H1 (cell line): ENCODE data around the gene CRHR2. TPM values are rescaled to one million over a fixed set of nuclear protein-coding genes. Genes with fewer than 3 reads are reported as not detected.

Experiments
- E2F6 ChIP-seq: IDR thresholded peaks from 2 replicates; pipeline ENCODE4 v1.6.1; 2012; ENCODE audit warnings: inconsistent platforms
- polyA plus RNA-seq, 7 experiments: library from polyadenylated mRNA; depleted of rRNA in 3 of 7; stranded (reverse) in 5 of 7; unstranded in 2 of 7; fragments of >200 nt in 5 of 7; fragments of 200-250 nt in 2 of 7; gene quantifications; 1 replicate in 5 of 7; 2 replicates in 1 of 7; 4 replicates in 1 of 7; pipeline versions ENCODE4 v1.2.1 to v1.2.3, GENCODE V29; 2011 to 2013; ENCODE audit warnings: missing spikeins in 2 of 7, mixed read lengths in 2 of 7
- total RNA-seq: library from RNA; stranded (reverse); fragmentation: NEBNext Ultra II Directional; extraction: Animal tissue kit (Norgen Biotek cat#: 25700); gene quantifications from 2 replicates; pipeline ENCODE4 v1.2.1, GENCODE V29; 2021

The CRHR2 gene
- total and polyA plus RNA-seq, 2 of the 8 experiments (the other 6 are each of a cell fraction or from before 2014, with no cell fraction given) = 0.37 to 1.3 TPM

DNA sequence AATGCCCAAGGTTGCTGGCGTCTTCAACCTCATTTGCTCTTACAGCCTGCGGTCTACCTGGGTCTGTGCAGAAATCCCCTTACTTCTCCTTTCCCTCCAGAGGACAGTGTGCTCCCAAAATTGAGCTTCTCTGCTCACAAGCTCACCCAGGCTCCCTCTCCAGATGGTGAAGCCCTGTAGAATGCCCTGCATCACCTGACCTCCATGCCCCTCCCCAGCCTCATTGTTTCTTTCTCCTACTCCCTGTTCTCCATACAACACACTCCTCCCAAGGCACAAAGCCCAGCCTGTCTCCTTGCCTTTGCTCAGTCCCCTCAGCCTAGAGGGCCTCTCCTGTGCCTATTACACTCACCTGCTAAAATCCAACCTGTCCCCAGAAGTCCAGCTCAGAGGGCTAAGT lies 3.5 kb downstream of the CRHR2 start (continued):
- no peak for TF ChIP-seq E2F6
